MG63 (cell line): ENCODE results near the gene FAM131B. TPM values are rescaled to one million over a fixed set of nuclear protein-coding genes. Genes with fewer than 3 reads are reported as not detected.
"Not testable (repeated sequence)": the region's sequence is repeated elsewhere in the genome, so short reads cannot be mapped to it uniquely, and the experiment has no call there.

Source experiments
- DNase-seq: peaks from one replicate; pipeline ENCODE4 v3.0.0-alpha.2; 2020
- H3K27me3 ChIP-seq: fragments of 250-450 bp; sonication (Bioruptor Pico); 2 replicates; pipeline ENCODE4 v1.5.1; 2020; ENCODE audit warnings: mild to moderate bottlenecking, moderate library complexity
- H3K36me3 ChIP-seq: fragments of 250-450 bp; sonication (Bioruptor Pico); 2 replicates; pipeline ENCODE4 v1.5.1; 2020; ENCODE audit warnings: mild to moderate bottlenecking, moderate library complexity
- H3K4me3 ChIP-seq: fragments of 250-450 bp; sonication (Bioruptor Pico); 2 replicates; pipeline ENCODE4 v1.5.1; 2020; ENCODE audit warnings: mild to moderate bottlenecking, moderate library complexity
- H3K9me3 ChIP-seq: fragments of 250-450 bp; sonication (Bioruptor Pico); 2 replicates; pipeline ENCODE4 v1.5.1; 2020; ENCODE audit warnings: mild to moderate bottlenecking, moderate library complexity
- total RNA-seq: library from RNA; depleted of rRNA; stranded (reverse); fragments of >200 nt; shearing (Covaris generic); gene quantifications from 2 replicates; pipeline ENCODE4 v1.2.3, GENCODE V29; 2014; ENCODE audit warnings: low replicate concordance

Gene FAM131B
- total RNA-seq, 1 experiment from 2014 or later: 0.63 TPM

DNA sequence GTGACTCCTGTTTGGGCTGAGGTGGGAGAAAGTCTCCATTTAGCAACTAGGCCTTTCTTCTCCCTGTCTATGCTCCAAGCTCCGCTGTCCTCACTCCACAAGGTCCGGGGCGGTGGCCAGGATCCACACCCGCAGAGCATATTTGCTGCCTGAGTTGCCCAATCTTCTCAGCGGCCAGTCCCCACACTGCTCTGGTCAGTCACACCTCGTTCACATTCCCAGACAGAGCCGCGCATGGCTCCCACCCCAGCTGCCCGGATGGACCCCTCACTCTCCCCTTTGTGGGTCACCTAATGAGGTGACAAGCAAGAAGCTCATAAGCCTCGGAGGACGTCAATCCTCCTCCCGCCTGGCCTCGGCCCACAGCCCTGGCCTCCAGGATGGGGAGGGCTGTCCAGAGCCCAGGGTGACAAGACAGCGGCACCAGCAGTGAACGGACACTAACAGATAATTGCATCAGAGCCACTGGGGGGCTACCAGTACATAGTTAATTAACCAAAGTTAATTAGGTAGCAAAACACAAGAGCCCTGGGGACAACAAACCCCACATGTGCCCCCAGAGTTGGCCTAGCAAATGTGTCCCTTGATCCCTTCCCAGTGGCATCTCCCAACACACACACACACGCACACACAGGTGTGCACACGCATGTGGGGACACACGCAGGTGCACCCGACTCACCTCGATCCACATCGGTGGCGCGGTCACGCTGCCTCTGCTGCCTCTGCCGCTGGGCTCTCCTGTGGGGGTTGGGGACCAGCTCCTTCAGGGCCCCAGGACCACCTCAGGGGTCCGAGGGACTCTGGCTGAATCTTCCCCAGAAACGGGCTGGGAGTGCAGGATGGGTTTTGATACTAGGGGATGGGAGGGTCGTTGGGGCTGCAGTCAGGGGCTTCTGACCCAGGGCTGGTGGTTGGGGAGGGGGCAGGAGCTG, 34.4 kb upstream of the FAM131B start:
- H3K4me3 ChIP-seq: no peak overlapping the region
- H3K36me3 ChIP-seq: no peaks in the 10 kb centered on the region
- no peaks in the 10 kb centered on the region for H3K9me3 ChIP-seq
- DNase-seq: no peak
- H3K27me3 ChIP-seq: no peaks in the 10 kb centered on the region

DNA sequence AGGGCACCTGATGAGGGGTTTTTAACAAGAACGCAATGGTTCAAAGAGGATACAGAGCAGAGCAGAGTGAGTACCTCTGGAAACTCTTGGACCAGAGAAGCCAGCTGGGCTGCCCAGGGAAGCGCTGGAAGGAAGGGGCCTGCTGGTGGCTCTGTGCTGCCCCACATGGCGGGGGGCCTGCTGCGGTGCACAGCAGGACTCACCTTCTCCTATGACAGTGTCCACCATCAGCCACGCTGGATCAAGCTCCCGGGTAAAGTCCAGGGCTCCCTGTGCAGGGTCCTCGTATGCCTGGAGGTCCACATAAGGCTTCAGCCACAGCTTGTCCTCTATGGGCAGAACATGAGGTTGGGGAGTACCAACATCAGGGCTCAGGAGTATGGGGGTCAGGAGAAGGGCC, 33.7 kb upstream of the FAM131B start:
- Histone ChIP-seq H3K27me3 (no peaks in the 10 kb centered on the region), H3K4me3 (no peak overlapping the region), H3K36me3 (peaks cover under 1% of the 10 kb centered on the region), H3K9me3 (no peaks in the 10 kb centered on the region)
- DNase-seq: no peak

DNA sequence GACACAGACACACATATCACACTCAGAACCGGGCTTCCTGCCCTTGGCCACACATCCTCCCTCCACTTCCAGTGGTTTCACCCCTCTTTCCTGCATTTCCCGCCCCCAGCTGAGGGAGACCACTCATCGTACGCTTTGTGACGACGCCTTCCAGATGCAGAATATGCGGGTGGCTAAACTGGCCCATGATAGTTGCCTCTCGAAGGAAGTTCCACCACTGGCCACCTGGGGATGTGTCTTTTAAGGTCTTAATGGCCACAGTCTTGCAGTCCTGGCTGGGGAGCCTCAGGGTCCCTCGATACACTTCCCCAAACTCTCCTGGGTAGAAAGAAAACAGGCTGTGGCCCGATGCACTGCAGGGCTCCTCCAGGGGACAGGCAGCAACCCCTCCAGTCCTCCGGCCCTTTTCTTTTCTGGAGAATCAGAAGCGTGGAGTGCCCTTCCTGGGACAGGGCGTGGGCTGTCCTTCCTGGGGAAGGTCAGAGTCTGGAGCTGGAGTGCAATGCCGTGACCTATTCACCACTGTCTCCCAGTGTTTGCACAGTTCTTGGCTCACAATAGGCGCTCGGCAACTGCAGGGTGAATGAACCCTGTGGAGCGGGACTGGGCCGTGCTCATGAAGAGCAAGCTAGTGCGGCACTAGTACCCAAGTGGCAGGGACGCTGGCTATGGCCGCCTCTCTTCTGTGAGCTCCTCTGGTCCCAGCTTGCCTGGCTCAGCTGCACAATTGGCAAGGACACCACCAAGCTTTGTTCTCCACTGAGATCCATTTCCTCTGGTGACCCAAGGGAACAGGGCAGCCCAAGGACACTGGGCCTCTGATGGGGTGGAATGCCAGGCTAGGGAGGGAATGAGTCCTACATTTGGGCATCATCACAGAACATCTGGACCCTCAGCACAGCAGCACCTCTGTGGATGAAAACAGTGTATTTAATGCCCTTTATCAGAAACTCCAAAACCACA, 33.0 kb upstream of the FAM131B start:
- Histone ChIP-seq H3K9me3 (no peaks in the 10 kb centered on the region), H3K4me3 (no peak overlapping the region), H3K36me3 (peaks cover 4% of the 10 kb centered on the region), H3K27me3 (no peaks in the 10 kb centered on the region)
- DNase-seq: no peak

DNA sequence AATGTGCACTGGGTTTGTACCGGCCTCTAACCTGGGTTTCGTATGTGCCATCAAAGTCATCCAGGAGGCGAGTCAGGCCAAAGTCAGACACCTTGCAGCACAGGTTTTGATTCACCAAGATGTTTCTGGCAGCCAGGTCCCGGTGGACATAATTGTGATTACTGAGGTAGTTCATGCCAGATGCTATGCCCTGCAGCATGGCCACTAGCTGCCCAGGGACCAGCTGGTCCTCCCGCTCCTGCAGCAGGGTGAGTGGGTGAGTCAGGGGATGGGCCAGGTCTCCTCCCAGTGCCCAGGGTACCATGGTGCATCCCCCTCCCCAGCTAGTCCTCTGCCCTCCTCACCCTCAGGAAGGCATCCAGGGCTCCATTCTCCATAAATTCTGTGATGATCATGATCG, 32.3 kb upstream of the FAM131B start:
- Histone ChIP-seq H3K4me3 (no peak overlapping the region), H3K9me3 (no peaks in the 10 kb centered on the region), H3K27me3 (no peaks in the 10 kb centered on the region), H3K36me3 (peaks cover 9% of the 10 kb centered on the region)
- no peak for DNase-seq

DNA sequence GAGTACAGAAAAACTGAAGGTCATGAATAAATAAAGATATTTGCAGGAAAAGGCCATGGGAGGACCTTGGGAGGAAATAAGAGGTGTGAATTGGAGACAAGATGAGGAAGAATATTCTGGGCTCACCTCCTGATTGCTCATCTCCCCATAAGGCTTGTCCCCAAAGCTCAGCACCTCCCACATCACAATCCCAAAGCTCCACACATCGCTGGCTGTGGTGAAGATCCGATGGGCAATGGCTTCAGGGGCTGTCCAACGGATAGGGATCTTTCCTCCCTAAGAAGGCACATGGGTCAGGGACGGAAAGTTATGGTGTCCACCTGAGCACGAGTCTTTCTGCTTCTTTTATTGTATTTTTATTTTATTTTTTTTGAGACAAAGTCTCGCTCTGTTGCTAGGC, 31.6 kb upstream of the FAM131B start:
- no peaks in the 10 kb centered on the region for H3K9me3 ChIP-seq
- DNase-seq: no peak
- no peak overlapping the region for H3K4me3 ChIP-seq
- peaks cover 12% of the 10 kb centered on the region for H3K36me3 ChIP-seq
- H3K27me3 ChIP-seq: no peaks in the 10 kb centered on the region

DNA sequence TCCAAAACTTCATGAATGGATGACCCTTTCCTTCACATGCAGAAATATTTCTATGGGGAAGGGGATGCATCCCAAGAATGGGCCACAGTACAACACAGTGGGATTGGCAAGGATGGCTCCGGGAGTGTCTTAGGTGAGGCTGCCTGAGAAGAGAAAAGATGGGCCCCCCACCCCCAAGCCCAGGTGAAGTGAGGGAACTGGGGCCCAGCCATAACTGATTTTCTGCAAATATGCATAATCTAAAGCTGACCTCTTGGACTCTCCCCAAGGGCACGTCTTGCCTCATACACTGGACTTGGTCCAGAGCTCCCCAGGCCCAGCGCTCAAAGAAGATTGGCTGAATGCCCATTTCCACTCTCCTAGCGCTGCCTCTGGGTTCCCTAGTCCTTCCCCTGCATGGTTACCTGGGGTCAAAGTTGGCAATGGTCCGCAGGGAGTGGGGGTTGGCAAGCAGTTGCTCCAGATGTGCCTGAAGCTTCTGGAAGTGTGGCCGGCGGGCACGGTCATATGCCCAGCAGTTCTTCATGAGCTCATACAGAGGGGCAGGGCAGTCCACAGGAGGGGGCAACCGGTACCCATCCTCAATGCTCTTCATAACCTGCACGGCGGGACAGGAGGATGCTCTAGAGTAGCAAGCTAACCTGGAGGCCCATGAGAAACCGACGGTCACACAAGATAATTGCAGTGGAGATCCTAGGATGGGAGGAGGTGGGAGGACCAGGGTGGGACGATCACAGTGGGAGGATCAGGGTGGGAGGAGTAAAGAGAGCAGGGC, 30.9 kb upstream of the FAM131B start:
- no peak overlapping the region for H3K4me3 ChIP-seq
- no peaks in the 10 kb centered on the region for H3K27me3 ChIP-seq
- no peaks in the 10 kb centered on the region for H3K9me3 ChIP-seq
- no peak for DNase-seq
- H3K36me3 ChIP-seq: peaks cover 12% of the 10 kb centered on the region

DNA sequence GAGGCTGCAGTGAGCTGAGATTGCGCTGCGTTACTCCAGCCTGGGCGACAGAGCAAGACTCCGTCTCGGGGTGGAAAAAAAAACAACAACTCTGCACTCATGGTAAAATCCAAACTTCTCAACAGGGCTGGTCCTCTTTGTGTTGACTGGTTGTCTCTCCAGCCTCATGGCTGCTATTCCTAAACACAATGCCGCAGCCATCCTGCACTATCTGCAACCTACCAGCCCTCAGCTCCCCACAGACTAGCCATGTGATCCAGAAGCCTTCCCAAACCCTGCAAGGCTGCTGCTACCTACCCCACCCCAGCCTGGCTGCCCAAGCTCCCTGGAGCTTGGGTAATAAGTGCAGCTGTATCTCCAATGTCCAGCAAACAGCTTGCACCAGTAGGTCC, 30.4 kb upstream of the FAM131B start:
- no peaks in the 10 kb centered on the region for H3K27me3 ChIP-seq
- no peak for DNase-seq
- no peak overlapping the region for H3K4me3 ChIP-seq
- H3K36me3 ChIP-seq: peaks cover 12% of the 10 kb centered on the region
- no peaks in the 10 kb centered on the region for H3K9me3 ChIP-seq

DNA sequence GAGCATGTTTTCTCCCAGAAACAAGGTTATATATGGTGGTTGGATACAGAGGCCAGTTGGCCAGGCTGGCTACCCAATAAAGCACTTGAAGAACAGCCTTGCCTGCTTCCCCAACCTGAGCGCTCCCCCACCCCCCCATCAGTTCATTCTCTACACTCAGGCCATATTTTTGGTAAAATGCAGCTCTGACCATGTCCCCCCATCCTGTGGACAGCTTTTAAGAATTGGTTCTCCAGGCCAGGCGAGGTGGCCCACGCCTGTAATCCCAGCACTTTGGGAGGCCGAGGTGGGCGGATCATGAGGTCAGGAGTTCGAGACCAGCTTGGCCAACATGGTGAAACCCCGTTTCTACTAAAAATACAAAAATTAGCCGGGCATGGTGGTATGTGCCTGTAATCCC, 29.9 kb upstream of the FAM131B start:
- H3K27me3 ChIP-seq, H3K4me3 ChIP-seq, DNase-seq, H3K9me3 ChIP-seq: not testable (repeated sequence)
- H3K36me3 ChIP-seq: peaks cover 12% of the 10 kb centered on the region

DNA sequence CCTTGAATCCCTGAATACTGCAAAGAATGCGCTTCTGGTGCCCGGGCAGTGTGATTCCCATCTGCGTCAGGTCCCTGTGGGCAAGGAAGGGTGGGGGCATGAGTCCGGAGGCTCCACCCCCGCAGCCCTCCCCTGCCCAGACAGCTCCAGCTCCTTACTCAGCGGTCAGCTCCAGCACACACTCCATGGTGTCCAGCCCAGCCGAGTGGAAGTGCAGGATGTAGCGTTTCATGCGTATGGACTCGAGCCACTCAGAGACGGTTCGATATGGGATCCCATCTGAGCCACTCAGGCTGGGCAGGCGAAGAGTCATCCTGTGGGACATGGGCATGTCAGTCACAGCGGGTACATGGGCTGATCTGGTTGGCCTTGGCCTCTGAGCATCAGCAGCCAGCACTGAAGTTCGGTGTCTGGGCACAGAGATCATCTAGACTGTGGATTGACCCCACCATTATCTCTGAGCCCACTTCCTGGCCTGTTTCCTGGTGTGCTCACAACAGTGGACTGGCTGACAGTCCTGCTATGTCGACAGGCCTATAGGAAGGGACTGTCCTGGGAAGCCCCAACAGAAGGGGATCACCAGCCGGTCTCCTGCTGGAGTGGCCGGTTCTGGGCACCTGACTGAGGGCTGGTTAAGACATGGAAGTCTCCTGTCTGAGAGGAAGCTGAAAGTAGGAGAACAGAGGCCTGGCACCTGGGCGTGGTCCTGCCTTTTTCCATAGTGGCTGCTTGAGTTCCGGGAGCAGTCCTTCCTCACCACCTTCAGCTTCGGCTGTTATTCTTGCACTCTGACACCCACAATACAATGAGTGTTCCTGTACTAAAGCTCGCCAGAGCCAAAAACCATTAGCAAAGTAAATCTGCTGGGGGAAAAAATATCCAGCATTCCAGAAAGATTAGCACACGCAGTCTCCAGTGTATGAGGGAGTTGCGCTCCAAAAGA, 29.2 kb upstream of the FAM131B start:
- H3K9me3 ChIP-seq: no peaks in the 10 kb centered on the region
- DNase-seq: no peak
- H3K4me3 ChIP-seq: no peak overlapping the region
- H3K36me3 ChIP-seq: peaks cover 17% of the 10 kb centered on the region
- H3K27me3 ChIP-seq: no peaks in the 10 kb centered on the region

DNA sequence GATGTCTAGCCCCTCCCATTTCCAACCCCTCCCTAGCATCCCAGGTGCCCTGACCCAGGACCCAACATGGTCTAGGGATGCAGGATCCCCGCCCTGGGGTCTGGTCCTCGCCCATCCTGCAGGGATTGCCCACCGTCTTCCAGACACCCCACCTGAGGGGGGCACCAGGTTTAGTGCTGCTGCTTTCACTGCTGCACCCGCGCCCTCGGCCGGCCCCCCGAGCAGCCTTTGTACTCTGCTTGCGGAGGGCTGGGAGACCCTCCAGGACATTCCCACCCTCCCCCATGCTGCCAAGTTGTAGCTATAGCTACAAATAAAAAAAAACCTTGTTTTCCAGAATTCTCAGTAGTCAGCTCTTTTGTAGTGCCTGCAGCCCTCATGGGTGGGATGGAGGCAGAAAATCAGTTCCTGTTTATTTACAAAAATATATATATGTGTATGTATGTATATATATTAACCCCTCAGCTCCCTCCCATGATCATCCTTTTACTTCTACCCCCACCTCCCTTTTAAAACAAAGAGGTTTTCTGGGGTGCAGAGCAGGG, 28.3 kb upstream of the FAM131B start:
- DNase-seq: no peak
- H3K36me3 ChIP-seq: peaks cover 19% of the 10 kb centered on the region
- no peak overlapping the region for H3K4me3 ChIP-seq
- no peaks in the 10 kb centered on the region for H3K9me3 ChIP-seq
- H3K27me3 ChIP-seq: no peaks in the 10 kb centered on the region

DNA sequence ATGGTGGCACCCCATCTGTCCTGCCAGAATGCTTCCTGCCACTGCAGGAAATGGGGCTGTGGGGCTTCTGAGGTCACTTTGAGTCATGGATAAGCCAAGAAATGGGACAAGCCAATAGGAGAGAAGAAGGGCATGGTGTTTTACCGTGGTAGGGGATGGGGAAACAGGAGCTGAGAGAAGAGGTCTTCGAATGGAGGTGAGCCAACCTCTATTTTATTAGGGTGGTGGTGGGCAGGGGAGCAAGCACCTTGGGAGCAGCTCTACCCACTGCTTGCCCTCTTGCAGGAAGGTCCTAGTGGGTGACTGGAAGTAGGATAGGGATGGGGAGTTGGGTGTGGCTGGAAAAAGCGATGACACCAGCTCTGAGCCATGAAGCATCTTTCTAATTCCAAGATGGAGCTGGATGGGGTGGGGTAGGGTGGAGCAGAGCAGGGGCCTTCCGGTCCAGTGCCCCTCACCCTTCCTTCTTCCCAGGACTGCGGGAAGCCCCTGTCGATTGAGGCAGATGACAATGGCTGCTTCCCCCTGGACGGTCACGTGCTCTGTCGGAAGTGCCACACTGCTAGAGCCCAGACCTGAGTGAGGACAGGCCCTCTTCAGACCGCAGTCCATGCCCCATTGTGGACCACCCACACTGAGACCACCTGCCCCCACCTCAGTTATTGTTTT, 27.7 kb upstream of the FAM131B start:
- H3K9me3 ChIP-seq: no peaks in the 10 kb centered on the region
- H3K36me3 ChIP-seq: peaks cover 22% of the 10 kb centered on the region
- no peaks in the 10 kb centered on the region for H3K27me3 ChIP-seq
- DNase-seq: no peak
- H3K4me3 ChIP-seq: no peak overlapping the region

DNA sequence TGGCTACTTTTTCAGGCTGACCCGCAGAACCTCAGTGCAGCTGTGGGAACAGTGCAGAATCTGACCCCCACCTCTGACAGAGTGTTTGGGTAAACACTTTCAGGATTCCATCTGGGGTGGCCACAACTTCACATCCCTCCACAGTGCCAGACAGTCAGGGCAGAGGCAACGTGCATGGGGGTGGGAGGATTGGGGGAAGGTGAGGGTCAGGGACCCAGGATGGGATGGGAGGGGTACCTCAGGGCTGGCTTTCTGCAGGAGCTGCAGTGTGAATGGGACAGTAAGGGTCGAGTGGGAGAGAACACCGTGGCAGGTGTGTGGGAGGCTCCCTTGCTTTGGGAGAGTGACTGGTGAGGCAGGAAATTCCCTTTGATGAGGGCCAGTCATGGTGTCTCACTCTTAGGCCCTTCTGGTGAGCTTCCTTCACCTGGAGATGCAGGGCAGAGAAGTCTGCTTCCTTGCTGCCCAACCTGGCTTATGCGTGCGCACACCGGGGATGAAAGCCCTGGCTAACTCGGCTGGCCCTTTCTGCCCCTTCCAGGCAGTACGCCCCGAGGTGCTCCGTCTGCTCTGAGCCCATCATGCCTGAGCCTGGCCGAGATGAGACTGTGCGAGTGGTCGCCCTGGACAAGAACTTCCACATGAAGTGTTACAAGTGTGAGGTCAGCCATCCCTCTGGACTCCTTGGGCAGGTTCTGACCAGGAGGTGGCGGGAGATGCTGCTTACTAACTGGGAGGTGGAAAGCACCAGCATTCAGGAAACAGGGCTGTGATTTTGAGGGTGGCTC, 27.0 kb upstream of the FAM131B start:
- H3K9me3 ChIP-seq: no peaks in the 10 kb centered on the region
- H3K27me3 ChIP-seq: no peaks in the 10 kb centered on the region
- peaks cover 23% of the 10 kb centered on the region for H3K36me3 ChIP-seq
- H3K4me3 ChIP-seq: no peak overlapping the region
- DNase-seq: no peak

DNA sequence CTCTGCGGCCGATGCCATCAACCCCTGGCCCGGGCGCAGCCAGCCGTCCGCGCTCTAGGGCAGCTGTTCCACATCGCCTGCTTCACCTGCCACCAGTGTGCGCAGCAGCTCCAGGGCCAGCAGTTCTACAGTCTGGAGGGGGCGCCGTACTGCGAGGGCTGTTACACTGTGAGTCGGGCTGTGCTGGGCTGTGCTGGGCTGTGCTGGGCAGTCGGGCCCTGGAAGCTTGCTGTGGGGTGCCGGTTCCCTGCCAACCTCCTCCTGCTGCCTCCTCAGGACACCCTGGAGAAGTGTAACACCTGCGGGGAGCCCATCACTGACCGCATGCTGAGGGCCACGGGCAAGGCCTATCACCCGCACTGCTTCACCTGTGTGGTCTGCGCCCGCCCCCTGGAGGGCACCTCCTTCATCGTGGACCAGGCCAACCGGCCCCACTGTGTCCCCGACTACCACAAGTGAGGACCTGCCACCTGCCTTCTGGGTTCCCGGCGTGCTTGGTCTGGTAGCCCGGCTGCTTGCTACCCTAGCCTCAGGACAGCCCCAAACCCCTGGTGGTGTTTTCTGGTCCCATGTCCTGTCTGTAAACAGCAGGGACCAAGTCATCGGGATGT, 26.1 kb upstream of the FAM131B start:
- peaks cover 32% of the 10 kb centered on the region for H3K36me3 ChIP-seq

DNA sequence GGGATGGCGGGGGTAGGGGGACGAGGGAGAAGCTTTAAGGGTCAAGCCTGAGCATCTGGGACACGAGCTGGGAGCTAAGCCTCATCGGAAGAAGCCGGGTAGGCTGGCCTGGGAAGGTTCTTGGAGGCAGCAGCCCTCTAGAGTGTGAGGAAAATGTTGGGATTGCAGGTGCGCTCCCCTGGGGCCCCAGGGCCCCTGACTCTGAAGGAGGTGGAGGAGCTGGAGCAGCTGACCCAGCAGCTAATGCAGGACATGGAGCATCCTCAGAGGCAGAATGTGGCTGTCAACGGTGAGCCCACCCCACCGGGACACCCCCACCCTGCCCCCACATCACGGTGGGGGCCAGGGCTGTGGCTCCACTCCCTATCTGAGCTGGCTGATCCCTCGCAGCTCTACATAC, 25.5 kb upstream of the FAM131B start:
- no peaks in the 10 kb centered on the region for H3K9me3 ChIP-seq
- no peak for DNase-seq
- H3K36me3 ChIP-seq: peaks cover 34% of the 10 kb centered on the region
- H3K27me3 ChIP-seq: no peaks in the 10 kb centered on the region
- H3K4me3 ChIP-seq: no peak overlapping the region

More for the DNA sequence above, 26.1 kb upstream of the FAM131B start:
- Histone ChIP-seq H3K27me3 (no peaks in the 10 kb centered on the region), H3K4me3 (no peak overlapping the region), H3K9me3 (no peaks in the 10 kb centered on the region)
- DNase-seq: no peak
